Esophagus (tissue), 2 donors: ENCODE data around the gene AGTPBP1. TPM values are rescaled to one million over a fixed set of nuclear protein-coding genes. Genes with fewer than 3 reads are reported as not detected.

Source experiments
- H3K27ac ChIP-seq, 2 donors: one replicate each; pipeline ENCODE4 v1.5.1; 2013; ENCODE audit warnings: low read depth in 2 of 2, mild to moderate bottlenecking in 2 of 2, inconsistent platforms in 1 of 2, low read length in 1 of 2, moderate library complexity in 1 of 2
- H3K27me3 ChIP-seq, 2 donors: one replicate each; pipeline ENCODE4 v1.6.1; 2013; ENCODE audit warnings: low read length in 2 of 2, control low read depth in 1 of 2, mild to moderate bottlenecking in 1 of 2; ENCODE audit not compliant: insufficient read depth in 2 of 2, control insufficient read depth in 1 of 2
- H3K36me3 ChIP-seq, 2 donors: one replicate each; pipeline ENCODE4 v1.6.1; 2013; ENCODE audit warnings: low read length in 1 of 2; ENCODE audit not compliant: control insufficient read depth in 2 of 2, insufficient read depth in 2 of 2
- H3K4me1 ChIP-seq, 2 donors: one replicate each; pipeline ENCODE4 v1.6.1; 2013; ENCODE audit warnings: low read length in 1 of 2; ENCODE audit not compliant: control insufficient read depth in 2 of 2, insufficient read depth in 2 of 2
- H3K4me3 ChIP-seq, 2 donors: one replicate each; pipeline ENCODE4 v1.5.1; 2013; ENCODE audit warnings: low read length in 2 of 2, mild to moderate bottlenecking in 2 of 2, low read depth in 1 of 2, moderate library complexity in 1 of 2
- H3K9me3 ChIP-seq, 2 donors: one replicate each; pipeline ENCODE4 v1.6.1; 2013; ENCODE audit warnings: mild to moderate bottlenecking in 2 of 2, low read depth in 1 of 2, low read length in 1 of 2, moderate library complexity in 1 of 2; ENCODE audit not compliant: control insufficient read depth in 2 of 2, insufficient read depth in 1 of 2
- WGBS, 2 donors: extraction: QIAGEN DNeasy Blood & Tissue Kit; methylation state at CpG; one replicate each; pipeline ENCODE4 v1.1.7; 2013; 5-methylcytosine and 5-hydroxymethylcytosine counted together
- polyA plus RNA-seq, 2 donors: library from polyadenylated mRNA; stranded (reverse); fragments of 200-250 nt; gene quantifications; one replicate each; pipeline ENCODE4 v1.2.3, GENCODE V29; 2013
- donor health status: healthy with polysubstance abuse.
- donor health status: Bipolar disorder and iron deficiency.

The AGTPBP1 gene
- polyA plus RNA-seq, 2 donors = 3.9 to 4.0 TPM

- H3K4me3 ChIP-seq = no peak overlapping the region
- peaks cover 0 to 4% of the 10 kb centered on the region in 2 donors for H3K9me3 ChIP-seq
- peaks cover 0 to 6% of the 10 kb centered on the region in 2 donors for H3K27me3 ChIP-seq
- no peaks in the 10 kb centered on the region for H3K4me1 ChIP-seq
- no peak overlapping the region for H3K27ac ChIP-seq
- WGBS, 2 donors = 73 to 80% methylated on average over 7 of the region's 7 CpGs
- no peaks in the 10 kb centered on the region for H3K36me3 ChIP-seq
Observed at GRCh38 chr9:85505612-85506011, 236.1 kb downstream of the AGTPBP1 start.

- H3K4me3 ChIP-seq = no peak overlapping the region
- no peaks in the 10 kb centered on the region for H3K4me1 ChIP-seq
- H3K27ac ChIP-seq = no peak overlapping the region
- WGBS, 2 donors = 85 to 87% methylated on average over 4 of the region's 4 CpGs
- H3K27me3 ChIP-seq = peaks cover 0 to 7% of the 10 kb centered on the region in 2 donors
- no peaks in the 10 kb centered on the region for H3K36me3 ChIP-seq
- peaks cover 3 to 4% of the 10 kb centered on the region in 2 donors for H3K9me3 ChIP-seq
Observed at GRCh38 chr9:85502815-85503655, 238.7 kb downstream of the AGTPBP1 start.

GRCh38 chr9:85501882-85502281 lies 239.9 kb downstream of the AGTPBP1 start:
- Histone ChIP-seq H3K4me1 (no peaks in the 10 kb centered on the region), H3K4me3 (no peak overlapping the region), H3K36me3 (no peaks in the 10 kb centered on the region), H3K27ac (no peak overlapping the region), H3K27me3 (peaks cover 0 to 7% of the 10 kb centered on the region in 2 donors), H3K9me3 (peaks cover 3 to 4% of the 10 kb centered on the region in 2 donors)
- 62 to 100% methylated on average over 1 of the region's 1 CpG for WGBS, 2 donors

GRCh38 chr9:85501456-85501855 lies 240.3 kb downstream of the AGTPBP1 start:
- Histone ChIP-seq H3K27me3 (peaks cover 0 to 7% of the 10 kb centered on the region in 2 donors), H3K36me3 (no peaks in the 10 kb centered on the region), H3K27ac (no peak overlapping the region), H3K4me1 (no peaks in the 10 kb centered on the region), H3K9me3 (peaks cover 3 to 4% of the 10 kb centered on the region in 2 donors), H3K4me3 (no peak overlapping the region)
- WGBS, 2 donors = 73 to 77% methylated on average over 6 of the region's 6 CpGs

Other genes starting within 250 kb of the AGTPBP1 start
- gene NAA35, start 199.2 kb upstream of the AGTPBP1 start, polyA plus RNA-seq = 1 to 10 TPM; 4.0 to 9.5 TPM